SKM-1 (cell line): Measurements from ENCODE around the gene SLC25A21.
"Not testable (repeated sequence)": the region's sequence is repeated elsewhere in the genome, so short reads cannot be mapped to it uniquely, and the experiment has no call there.

Source experiments
- DNase-seq: peaks from one replicate; lab custom pipeline; 2025; ENCODE audit not compliant: unreplicated experiment; lab: John Stamatoyannopoulos, UW

SLC25A21 gene

DNA sequence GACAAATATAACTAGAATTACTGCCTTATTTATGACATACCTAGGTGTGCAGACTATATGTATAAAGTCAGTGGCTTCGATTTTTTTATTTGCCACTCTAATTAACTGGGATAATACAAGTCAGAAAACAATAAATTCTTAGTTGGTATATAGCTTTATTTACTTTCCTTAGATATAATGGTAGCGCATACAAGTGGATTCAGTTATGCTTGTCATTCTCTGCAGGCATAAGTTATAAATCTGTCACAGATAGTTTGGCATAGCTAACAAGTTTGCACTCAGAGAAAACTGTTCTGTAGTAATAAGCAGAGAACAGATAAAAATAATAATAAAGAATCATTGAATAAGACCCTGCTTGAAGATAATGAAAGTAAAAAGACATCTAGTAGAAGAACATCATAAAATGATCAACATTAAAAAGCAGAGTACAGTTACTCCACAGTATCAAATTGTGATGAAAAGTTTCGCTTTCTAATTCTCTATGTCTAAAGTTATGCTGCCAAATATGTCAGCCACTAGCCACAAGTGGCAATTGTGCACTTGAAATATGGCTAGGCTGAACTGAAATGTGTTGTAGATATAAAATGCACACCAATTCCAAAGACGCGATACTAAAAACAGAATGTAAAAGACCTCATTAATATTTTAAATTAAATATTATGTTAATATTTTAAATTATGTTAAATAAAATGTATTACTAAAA, 224.1 kb downstream of the SLC25A21 start:
- DNase-seq: no peak

DNA sequence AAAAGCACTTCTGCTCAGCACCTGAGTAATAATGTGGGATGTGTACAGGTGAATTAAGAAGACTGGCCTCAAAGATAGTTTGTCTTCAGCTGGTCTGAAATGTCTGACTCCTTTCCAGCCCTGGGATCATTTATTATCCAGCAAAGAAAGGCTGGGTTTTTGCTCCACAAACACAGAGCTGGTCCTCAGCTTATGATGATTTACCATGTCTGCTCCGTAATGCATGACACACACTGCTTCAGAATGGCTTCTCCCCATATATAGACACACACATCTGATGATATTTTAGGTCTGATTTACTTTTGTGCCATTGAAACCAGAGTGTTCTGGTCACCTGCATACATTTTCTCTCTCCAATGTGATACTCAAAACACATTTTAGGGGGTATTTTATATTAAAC, 225.0 kb downstream of the SLC25A21 start:
- DNase-seq: no peak

DNA sequence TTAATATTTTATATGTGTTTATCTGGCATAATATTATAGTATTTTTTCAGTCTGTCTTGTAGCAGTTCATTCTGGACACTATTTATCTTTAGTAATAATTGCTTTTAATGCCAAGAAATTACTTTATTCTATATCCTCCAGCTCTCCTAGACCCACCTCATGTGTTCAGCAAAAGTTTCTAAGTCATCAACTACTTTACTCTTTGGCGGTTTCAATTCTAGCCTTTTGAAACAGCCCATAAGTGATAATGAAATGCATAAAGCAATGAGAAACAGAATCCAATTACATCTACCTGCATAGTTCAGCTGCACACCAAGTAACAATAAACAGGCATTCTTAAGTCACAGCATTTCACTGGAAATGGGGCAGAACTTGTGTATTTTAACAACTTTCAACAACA, 225.5 kb downstream of the SLC25A21 start:
- no peak for DNase-seq

DNA sequence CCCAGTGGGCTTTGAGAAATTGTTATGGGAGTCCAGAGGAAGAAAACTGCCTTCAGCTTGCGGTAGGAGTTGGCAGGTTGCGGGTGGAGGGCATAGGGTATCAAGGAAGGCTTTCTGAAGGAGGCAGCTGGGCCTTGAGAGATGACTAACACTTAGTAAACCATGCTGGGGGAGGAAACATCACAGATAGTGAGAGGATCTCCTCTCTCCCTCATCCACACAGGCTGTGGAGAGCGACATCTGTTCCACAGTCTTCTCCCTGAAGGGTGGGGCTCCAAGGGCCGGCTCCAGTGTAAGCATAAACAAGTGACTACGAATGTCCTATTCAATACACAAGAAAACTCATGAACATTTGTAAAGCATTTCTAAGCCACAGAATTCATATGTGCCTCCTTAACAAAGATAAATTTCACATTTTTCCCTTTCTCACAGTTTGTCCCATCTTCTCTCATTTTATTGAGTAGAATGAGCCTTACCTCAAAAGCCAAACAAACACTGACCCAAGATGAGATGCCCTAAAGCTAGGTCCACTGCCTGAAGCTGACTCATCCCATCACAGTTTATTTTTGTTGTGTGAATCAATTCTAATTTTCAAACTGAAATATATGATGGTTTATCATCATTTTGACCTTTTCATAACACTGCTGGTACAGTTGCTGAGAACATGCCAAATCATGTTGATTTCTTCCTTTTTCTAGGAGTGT, 227.9 kb downstream of the SLC25A21 start:
- DNase-seq: no peak

DNA sequence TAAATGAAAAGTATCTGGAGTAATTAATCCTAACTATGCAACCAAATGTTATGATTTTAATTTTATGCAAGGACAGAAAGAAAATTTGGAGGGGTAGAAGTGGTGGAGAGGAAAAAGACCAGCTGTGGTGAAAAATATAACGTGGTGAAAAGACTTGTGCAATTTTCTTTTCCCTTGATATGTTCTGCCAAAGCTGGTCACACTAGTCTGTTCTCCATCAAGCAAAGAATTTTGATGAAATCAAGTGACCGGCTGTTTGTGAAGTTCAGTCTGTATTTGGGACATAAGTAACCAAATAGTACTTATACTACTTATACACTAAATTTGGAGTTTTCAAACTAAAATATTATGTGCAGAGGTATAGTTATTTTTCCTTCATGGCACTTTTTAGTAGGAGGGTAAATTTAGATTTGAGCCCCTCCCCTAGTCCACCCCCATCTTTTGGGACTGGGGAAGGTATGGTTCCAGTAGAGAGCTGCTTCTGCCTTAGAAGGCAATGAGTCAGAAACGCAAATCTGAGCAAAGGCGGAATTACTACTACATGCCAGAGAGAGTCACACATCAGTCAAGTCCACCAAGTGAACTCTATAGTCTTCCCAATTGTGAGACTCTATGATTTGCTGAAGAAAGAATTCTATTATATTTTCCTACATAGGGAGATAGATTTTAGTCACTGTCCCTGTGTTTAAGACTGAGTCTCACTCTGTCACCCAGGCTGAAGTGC, 229.7 kb downstream of the SLC25A21 start:
- DNase-seq: no peak

DNA sequence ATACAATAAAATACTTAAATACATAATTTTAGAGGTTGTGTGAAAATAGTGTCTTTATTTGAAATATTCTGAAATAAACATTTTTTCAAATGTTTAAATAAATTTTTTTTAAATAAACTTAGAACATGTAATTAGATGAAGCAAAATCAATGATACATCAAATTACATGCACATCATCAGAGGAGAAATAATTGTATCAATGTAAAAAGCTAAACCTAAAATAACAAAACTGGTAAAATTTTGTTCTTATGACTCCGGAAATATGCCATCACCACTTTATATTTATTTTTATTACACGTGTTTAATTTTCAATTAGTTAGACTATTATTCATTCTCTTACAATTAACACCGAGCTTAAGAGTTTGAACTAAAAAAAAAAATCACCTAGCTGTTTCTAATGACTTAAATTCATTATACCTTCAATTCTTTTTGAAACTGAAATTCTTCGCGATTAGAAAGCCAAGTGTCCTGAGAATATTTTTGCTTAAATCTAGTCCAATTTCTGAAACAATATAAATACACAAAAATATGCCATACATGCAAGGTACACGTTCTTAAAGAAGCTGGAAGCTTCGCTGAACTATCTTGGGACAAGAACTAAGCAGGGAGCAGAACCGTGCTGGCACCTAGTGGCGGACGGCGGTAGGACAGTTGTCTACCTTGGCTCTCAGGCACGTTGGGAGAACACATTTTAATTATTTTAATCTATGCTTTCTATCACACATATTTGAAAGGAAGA, 230.5 kb downstream of the SLC25A21 start:
- DNase-seq: no peak

DNA sequence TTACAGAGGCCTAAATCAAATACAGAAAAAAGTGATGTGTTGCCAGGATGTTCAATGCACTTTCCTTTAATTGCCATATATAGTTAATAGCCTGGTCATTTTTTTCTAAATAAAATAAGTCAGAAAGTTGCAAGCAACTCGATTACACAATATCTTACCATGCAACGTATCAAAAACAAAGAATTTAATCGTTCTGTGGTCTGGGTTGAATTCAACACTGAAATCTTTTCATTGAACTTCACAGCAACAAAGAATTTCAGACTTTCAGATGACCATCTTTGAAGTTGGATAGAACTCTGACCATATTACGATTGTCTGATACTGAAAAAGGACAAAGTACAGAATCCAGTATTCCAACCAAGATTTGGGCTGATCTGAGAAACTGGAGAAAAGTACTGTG, 231.9 kb downstream of the SLC25A21 start:
- no peak for DNase-seq

DNA sequence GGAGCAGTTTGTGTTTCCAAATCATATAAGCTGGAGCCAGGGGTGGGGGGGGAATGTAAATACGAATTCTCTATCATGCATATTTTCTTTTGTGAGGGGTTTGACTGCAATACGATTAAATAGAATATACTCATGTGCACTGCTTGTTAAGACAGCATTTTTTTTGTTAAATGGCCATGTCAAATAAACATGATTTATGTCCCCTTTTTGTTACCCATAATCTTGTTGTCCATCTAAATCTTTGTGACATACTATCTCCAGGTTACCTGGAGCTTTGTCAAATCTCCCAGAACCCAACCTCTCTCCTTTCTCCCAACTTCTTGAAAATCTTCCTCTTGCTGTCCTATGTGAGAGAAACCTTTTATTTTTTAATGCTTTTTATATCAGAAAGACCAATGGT, 233.1 kb downstream of the SLC25A21 start:
- no peak for DNase-seq

DNA sequence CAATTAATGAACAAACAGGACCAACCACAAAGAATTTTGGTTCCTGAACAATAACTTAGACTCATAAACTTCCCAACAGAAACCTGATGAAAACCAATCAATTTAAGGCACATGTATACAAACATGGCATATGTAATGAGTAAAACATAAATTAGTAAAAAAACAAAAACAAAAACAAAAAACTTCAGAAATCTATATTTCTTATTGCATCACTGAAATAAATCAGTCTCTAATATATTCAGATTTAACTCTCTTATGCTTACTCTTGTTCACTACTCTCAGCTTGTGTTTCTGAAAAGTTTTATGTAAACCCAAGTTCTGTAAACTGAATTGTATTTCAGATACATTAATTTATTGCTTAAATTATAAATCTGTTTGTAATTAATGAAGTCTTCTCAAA, 233.7 kb downstream of the SLC25A21 start:
- no peak for DNase-seq

DNA sequence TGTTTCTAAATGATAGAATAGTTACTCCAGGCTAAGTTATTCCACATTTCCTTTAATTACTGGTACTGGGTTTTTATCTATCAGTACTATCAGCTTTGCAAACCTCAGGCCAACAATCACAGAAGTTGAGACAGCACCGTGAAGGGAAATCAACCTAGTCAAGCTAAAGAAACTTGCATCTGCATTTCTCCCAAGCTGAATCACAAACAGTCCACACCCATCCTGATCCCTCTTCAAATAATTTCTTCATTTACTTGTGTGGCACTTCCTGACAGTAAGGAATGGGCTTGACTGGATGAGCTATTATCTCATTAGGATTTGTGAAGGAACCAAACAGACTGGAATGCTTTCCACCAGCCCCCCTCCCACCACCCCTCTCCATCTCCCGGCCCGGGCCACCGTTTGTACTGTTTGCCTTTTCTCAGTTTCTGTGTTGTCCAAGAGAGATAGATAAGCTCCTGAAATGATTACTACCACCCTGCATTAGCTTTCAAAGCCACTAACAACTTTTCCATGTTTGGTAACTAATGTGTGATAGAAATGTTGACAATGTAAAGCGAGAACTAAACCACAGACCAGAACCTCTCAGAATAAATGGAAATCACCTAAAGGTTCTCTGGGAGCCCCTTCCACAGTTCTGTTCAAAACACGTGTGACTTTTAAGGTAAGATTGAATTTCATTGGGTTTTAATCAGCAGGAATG, 236.3 kb downstream of the SLC25A21 start:
- DNase-seq: no peak

DNA sequence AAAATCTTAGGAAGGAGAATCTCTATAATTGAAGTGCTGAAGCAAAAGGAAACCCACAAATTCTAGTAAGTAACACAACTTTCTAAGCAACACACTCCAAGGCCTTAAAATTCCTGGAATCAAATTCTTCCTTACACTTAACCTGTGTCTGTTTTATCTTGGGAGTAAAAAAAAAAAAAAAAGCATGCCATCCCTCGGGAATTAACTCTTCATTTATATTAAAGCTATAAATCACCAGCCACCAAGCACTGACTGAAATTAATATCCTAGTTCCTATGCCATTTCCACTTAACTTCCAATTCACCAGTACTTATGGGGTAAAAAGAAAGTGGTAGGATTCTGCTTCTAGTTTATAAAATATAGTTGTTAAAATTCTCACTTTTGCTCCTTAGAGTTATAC, 238.1 kb downstream of the SLC25A21 start:
- DNase-seq: no peak

DNA sequence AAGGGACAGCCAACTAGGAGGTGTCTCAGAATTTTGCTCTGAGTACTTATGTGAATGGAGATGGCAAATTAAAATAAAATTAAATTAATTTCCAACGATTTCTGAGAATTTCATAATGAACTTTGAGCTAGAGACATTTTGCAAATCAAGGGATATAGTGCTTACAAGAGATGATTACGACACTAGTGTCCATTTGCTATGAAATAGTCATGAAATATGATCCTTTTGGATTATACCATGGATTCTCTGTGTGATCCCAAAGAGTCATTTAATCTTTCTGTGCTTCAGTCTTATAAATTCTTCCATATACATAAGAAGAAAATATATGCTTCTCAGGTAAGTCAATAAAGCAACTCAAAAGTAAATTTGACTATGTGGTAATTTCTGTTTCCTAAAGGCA, 240.6 kb downstream of the SLC25A21 start:
- DNase-seq: no peak

DNA sequence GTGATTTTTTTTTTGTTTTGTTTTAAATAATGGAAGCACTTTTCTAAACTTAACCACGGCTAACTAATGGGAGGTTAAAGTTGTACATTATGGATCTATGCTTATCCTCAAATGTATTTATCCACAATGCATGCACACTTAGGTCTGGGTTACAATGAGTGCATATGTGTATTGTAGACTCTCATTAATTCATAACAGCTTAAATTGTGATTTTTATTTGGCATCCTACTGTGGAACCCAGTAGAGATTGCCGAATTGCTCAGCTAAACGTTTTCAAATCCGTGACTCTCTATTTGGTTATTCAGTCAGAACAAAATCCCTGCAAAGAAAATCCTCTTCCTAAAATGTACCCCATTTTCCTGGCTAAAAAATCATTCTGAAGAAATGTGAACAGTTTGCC, 244.0 kb downstream of the SLC25A21 start:
- no peak for DNase-seq

DNA sequence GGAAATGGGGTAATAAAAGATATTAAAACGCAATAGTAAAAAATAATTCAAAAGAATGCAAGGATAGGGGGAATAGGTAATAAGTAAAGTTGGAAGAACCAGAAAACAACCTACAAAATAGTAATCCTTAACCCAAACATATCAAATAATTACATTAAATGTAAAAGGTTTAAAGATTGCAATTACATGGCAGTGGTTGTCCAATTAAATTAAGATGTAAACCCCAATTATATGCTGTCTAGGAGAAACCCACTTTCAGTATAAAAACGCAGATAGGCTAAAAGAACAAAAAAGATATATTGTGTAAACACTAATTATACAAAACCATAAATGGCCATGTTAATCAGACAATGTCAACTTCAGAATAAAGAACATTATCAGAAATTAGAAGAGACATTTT, 247.3 kb downstream of the SLC25A21 start:
- DNase-seq: no peak

DNA sequence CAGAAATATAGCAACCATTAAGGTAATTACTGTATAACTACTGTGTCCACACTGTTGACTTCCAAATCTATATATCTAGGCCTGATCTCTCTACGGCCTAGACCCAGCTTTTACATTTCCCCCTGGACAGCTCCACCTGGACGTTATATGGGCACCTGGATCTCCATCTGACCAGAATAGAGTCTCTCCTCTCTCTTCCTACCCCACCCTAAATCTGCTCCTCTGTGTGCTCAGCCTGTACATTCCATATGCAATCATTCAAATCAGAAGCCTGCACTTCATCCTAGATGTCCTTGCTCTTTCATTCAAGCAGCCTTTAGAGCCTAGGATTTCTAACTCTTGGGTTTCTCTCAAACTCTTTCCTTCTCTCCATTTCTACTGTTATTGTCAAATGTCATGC, 255.7 kb downstream of the SLC25A21 start:
- DNase-seq: no peak

DNA sequence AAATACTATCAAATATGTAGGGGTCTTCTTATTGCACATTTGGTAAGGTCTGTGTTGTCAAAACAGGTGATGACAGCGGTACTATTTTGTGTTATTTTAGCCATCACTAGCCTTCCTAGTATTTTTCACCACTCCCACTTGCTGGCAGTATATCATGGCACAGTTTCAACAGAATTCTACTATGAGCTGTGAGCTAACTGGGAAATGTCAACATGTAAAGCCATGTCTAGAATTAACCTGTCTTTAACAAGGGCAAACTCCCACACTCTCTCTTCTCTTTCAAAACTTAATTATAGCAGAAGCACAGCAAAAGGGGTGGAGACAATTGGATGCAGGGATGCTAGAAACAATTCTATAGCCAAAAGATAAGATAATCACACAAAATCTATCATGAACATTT, 257.3 kb downstream of the SLC25A21 start:
- no peak for DNase-seq

DNA sequence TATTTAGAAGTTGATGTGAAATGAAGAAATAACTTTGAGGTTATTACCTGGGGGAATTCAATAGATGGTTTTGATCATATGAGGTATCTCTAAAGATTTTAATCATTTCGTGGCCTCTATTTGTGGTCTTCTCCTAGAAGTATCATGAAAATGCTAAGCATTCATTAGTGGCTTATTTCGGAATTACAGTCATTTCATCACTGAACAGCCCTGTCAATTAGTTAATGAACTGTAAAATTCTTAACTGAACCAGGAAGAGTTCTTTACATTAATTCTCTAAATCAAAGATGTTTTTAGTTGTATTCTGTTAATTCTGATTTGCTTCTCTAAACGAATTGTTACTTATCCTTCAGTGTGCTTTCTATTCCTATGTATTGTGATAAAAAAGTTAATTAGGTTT, 261.8 kb downstream of the SLC25A21 start:
- DNase-seq: no peak

DNA sequence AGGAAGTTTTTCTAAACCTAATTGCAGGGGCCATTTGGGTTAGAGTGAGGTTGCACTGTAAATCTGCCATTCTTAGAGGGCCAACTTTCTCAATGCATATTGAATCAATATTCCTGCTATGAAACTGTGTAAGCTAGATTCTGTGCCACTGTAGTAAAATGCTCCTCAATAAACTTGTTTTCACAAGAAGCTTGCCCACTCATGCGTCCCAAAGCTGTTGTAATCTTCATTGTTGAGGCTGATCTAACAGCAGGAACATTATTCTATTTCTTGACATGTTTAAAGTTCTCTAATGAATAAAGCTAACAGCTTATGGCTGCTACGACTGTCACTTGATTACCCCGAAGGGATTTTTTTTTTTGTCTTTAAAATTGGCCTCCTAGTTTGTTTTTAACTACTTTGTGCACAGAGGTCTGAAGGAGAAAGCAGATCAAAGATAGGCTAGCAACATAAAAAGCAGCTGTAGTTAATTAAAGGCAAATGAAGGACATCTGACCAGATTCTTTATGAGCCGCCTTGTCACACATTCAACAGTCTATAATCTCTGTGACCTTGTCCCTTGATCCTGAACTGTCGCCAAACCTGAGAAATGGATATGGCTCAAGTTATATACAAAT, 267.0 kb downstream of the SLC25A21 start:
- DNase-seq: no peak

DNA sequence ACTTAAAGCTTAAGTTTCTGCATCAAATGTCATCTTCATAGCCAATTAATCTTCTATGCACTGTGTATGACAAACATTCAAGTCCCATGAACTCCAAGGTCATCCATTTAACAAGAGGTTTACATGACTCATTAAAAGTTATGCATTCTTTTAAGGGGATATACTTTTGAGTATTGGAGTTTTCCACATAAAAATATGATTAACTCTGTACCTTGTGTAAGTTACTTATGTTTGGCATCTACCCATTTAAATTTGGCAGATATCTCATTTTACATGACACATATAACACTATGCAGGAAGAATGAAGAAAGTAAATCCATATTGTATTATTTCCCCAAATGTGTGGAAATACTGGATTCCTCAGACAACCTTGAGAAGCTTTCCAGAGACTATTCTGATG, 270.5 kb downstream of the SLC25A21 start:
- DNase-seq: no peak

DNA sequence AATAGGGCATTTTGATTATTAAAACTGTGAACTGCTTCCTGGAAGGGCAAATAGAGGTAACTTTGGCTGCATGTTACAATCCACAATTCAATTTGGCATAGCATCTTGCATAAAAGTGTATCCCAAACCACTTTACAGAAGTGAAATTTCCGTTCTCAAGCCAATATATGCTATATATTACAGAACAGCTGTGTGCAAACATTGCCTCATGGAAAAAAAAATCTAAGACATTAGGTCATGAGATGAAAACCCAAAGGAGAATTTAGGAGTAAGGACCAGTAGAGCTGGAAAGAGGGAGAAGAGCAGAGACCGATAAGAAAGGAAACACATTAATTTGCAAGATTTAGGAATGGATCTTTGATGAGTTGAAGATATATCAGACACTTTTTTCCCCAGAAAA, 271.6 kb downstream of the SLC25A21 start:
- no peak for DNase-seq

DNA sequence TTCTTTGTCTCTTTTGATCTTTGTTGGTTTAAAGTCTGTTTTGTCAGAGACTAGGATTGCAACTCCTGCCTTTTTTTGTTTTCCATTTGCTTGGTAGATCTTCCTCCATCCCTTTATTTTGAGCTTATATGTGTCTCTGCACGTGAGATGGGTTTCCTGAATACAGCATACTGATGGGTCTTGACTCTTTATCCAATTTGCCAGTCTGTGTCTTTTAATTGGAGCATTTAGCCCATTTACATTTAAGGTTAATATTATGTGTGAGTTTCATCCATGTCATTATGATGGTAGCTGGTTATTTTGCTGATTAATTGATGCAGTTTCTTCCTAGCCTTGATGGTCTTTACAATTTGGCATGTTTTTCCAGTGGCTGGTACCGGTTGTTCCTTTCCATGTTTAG, 276.1 kb downstream of the SLC25A21 start:
- DNase-seq: not testable (repeated sequence)
